ENCODE results near the gene RAI1. TPM values are rescaled to one million over a fixed set of nuclear protein-coding genes. Genes with fewer than 3 reads are reported as not detected.
A peak's percentile ranks its signal among the peaks of the same experiment; 100 is the strongest.

RAI1 gene
- polyA plus RNA-seq, 2 of the 4 experiments (the other 2 are of a cell fraction), result 3.5 to 23.8 TPM

DNA sequence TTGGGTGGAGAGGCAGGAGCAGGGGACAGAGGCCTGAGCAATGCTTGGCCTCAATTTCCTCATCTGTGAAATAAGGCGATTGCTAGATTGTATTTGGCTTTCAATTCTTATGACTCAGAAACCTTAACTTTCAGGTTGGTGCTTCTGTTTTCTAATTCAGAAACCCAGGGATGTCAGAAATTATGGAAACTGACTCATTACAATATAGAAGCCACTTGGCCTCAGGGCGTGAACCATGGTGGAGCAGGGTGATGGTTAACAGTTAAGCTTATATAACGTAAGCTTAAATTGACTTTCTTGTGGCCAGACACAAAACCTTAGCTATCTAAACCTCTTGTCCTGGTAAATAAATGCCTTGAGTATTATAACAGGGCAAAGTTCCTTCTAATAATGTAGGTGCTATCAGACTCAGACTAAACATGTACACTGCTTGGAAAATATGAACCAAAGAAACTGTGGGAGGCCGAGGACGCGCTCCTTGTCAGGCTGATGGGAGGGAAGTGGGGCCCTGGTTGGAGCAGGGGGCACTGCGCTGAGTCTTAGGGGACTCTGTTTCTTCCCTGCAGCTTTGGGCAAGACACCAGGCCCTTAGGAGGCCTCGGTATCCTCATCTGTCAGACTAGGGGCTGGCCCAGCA, 172.7 kb downstream of the RAI1 start:
- Histone ChIP-seq H3K27ac (0 out of 6 replicates have a peak overlapping the region, but pooled peaks of 1 of the 2 experiments have one; percentile 9), H3K4me1 (peaks cover 25% of the 10 kb centered on the region), H3K4me2 (no peak overlapping the region), H3K9me3 (no peaks in the 10 kb centered on the region), H3K4me3 (no peak overlapping the region)
- ATAC-seq (no peak), FAIRE-seq (peak; percentile 51), DNase-seq (ENCODE audit: low read depth in 1 of 2, low spot score in 1 of 2) (no peak)
- 94% methylated on average over 8 of the region's 8 CpGs for WGBS (ENCODE audit: missing lambda C conversion rate)
- CTCF ChIA-PET, result interaction anchor here (0.8 to 35.9 kb wide), 7 partner anchors 12 to 181 kb away, joined by 3 to 859 read pairs (median 18); no protein-coding TSS in a partner anchor
- TF ChIP-seq HOXB13 (CRISPR knock-in tag; IDR thresholded peaks at IDR 0.05; ENCODE audit: low read depth) (no peak), ZNF302 (CRISPR knock-in tag; IDR thresholded peaks at IDR 0.05) (no peak), MYC (IDR thresholded peaks at IDR 0.05; ENCODE audit: borderline replicate concordance, low read length) (no peak), JUN (IDR thresholded peaks at IDR 0.05) (no peak), NPAS2 (CRISPR knock-in tag; IDR thresholded peaks at IDR 0.05; ENCODE audit: borderline replicate concordance) (no peak), CBX2 (IDR thresholded peaks at IDR 0.05; ENCODE audit: borderline replicate concordance, low read depth) (no peak), TFCP2L1 (CRISPR knock-in tag; IDR thresholded peaks at IDR 0.05) (no peak), JUNB (IDR thresholded peaks at IDR 0.05) (no peak)
- TF ChIP-seq, protein P1, sequence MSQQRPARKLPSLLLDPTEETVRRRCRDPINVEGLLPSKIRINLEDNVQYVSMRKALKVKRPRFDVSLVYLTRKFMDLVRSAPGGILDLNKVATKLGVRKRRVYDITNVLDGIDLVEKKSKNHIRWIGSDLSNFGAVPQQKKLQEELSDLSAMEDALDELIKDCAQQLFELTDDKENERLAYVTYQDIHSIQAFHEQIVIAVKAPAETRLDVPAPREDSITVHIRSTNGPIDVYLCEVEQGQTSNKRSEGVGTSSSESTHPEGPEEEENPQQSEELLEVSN (IDR thresholded peaks at IDR 0.05; ENCODE audit: borderline replicate concordance, low read depth), result no peak
- POLR2A ChIA-PET, result interaction anchor here (1.1 to 1.7 kb wide), 2 partner anchors 13 to 17 kb away, joined by 3 to 6 read pairs; partner anchors contain the start of gene SREBF1

GRCh38 chr17:17855976-17856375, 174.7 kb downstream of the RAI1 start:
- ChIA-PET CTCF (interaction anchor here (0.8 to 35.9 kb wide), 9 partner anchors 10 to 176 kb away, joined by 3 to 859 read pairs (median 7); no protein-coding TSS in a partner anchor), POLR2A (interaction anchor here (1.2 kb wide), 1 partner anchor 18 kb away, joined by 3 read pairs; no protein-coding TSS in a partner anchor)
- DNase-seq (ENCODE audit: low read depth in 1 of 2, low spot score in 1 of 2) (no peak), FAIRE-seq (no peak), ATAC-seq (no peak)
- TF ChIP-seq, protein P2, sequence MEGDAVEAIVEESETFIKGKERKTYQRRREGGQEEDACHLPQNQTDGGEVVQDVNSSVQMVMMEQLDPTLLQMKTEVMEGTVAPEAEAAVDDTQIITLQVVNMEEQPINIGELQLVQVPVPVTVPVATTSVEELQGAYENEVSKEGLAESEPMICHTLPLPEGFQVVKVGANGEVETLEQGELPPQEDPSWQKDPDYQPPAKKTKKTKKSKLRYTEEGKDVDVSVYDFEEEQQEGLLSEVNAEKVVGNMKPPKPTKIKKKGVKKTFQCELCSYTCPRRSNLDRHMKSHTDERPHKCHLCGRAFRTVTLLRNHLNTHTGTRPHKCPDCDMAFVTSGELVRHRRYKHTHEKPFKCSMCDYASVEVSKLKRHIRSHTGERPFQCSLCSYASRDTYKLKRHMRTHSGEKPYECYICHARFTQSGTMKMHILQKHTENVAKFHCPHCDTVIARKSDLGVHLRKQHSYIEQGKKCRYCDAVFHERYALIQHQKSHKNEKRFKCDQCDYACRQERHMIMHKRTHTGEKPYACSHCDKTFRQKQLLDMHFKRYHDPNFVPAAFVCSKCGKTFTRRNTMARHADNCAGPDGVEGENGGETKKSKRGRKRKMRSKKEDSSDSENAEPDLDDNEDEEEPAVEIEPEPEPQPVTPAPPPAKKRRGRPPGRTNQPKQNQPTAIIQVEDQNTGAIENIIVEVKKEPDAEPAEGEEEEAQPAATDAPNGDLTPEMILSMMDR (IDR thresholded peaks at IDR 0.05), result no peak
- TF ChIP-seq EHMT2 (IDR thresholded peaks at IDR 0.05; ENCODE audit: low read depth) (no peak), HOXA7 (CRISPR knock-in tag; IDR thresholded peaks at IDR 0.05) (no peak), POLR2A (IDR thresholded peaks at IDR 0.05; ENCODE audit: low read length) (no peak), RNF2 (IDR thresholded peaks at IDR 0.05; ENCODE audit: borderline replicate concordance, low read depth) (no peak), MAFK (IDR thresholded peaks at IDR 0.05; ENCODE audit: partially characterized antibody) (no peak), TP53 (CRISPR knock-in tag; IDR thresholded peaks at IDR 0.05) (no peak), ZNF302 (CRISPR knock-in tag; IDR thresholded peaks at IDR 0.05) (no peak), RAD21 (conservative IDR thresholded peaks at IDR 0.05 in 1 of 2, IDR thresholded peaks at IDR 0.05 in 1 of 2) (no peak), JUNB (IDR thresholded peaks at IDR 0.05) (no peak), ZSCAN20 (CRISPR knock-in tag; IDR thresholded peaks at IDR 0.05) (no peak), POLR2AphosphoS2 (conservative IDR thresholded peaks at IDR 0.05; ENCODE audit: low read length) (no peak), BHLHE40 (IDR thresholded peaks at IDR 0.05; ENCODE audit: low read depth, low read length) (no peak), ZC3H11A (IDR thresholded peaks at IDR 0.05) (no peak), KDM5A (IDR thresholded peaks at IDR 0.05) (no peak), RFX5 (IDR thresholded peaks at IDR 0.05) (no peak), EHF (CRISPR knock-in tag; IDR thresholded peaks at IDR 0.05) (no peak)
- TF ChIP-seq, protein P3, sequence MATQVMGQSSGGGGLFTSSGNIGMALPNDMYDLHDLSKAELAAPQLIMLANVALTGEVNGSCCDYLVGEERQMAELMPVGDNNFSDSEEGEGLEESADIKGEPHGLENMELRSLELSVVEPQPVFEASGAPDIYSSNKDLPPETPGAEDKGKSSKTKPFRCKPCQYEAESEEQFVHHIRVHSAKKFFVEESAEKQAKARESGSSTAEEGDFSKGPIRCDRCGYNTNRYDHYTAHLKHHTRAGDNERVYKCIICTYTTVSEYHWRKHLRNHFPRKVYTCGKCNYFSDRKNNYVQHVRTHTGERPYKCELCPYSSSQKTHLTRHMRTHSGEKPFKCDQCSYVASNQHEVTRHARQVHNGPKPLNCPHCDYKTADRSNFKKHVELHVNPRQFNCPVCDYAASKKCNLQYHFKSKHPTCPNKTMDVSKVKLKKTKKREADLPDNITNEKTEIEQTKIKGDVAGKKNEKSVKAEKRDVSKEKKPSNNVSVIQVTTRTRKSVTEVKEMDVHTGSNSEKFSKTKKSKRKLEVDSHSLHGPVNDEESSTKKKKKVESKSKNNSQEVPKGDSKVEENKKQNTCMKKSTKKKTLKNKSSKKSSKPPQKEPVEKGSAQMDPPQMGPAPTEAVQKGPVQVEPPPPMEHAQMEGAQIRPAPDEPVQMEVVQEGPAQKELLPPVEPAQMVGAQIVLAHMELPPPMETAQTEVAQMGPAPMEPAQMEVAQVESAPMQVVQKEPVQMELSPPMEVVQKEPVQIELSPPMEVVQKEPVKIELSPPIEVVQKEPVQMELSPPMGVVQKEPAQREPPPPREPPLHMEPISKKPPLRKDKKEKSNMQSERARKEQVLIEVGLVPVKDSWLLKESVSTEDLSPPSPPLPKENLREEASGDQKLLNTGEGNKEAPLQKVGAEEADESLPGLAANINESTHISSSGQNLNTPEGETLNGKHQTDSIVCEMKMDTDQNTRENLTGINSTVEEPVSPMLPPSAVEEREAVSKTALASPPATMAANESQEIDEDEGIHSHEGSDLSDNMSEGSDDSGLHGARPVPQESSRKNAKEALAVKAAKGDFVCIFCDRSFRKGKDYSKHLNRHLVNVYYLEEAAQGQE (IDR thresholded peaks at IDR 0.05), result no peak
- Histone ChIP-seq H3K27ac (peak overlapping the region in 1 of 2 experiments; percentile 29; a peak in 2 of 6 replicates), H3K9me3 (no peaks in the 10 kb centered on the region), H3K4me2 (no peak overlapping the region), H3K4me3 (no peak overlapping the region), H3K4me1 (peaks cover 8% of the 10 kb centered on the region; the same call in 2 of the 3 replicates)
- WGBS (ENCODE audit: missing lambda C conversion rate), result 95% methylated on average over 3 of the region's 3 CpGs

All from A549 (cell line).